NCI-H2227 (cell line): ENCODE measurements around the gene TUB.

ENCODE experiments used
- DNase-seq: peaks from one replicate; lab custom pipeline; 2025; ENCODE audit not compliant: unreplicated experiment; lab: John Stamatoyannopoulos, UW

Gene TUB

DNA sequence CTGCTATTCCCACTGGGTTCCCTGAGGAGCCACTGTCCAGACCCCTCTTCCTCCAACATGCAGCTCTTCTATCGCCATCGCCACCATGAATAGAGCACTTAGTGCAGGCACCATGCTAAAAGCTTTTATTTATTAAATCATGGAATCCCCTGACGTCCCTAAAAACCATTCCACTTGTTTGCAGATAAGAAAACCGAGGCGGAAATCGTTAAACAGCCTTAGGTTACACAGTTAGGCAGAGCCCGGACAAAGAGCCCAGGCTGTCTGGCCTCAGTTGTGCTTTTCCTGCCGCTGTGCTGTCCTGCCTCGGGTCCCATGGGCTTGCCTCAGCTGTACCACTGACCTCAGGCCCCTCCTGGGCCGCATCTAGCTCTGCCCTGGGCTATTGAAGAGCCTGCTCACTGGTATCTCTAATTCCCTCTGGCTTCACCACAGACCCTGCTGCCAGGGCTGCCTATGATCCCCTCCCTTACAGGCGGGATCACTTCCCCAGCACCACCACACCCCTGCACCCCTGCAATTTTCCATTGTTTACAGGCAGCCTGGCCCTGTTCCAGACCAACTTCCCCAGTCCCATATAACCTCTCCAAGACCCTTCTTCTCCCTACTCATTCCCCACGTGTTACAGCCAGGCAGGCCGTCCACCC lies 13.0 kb upstream of the TUB start:
- DNase-seq = no peak

DNA sequence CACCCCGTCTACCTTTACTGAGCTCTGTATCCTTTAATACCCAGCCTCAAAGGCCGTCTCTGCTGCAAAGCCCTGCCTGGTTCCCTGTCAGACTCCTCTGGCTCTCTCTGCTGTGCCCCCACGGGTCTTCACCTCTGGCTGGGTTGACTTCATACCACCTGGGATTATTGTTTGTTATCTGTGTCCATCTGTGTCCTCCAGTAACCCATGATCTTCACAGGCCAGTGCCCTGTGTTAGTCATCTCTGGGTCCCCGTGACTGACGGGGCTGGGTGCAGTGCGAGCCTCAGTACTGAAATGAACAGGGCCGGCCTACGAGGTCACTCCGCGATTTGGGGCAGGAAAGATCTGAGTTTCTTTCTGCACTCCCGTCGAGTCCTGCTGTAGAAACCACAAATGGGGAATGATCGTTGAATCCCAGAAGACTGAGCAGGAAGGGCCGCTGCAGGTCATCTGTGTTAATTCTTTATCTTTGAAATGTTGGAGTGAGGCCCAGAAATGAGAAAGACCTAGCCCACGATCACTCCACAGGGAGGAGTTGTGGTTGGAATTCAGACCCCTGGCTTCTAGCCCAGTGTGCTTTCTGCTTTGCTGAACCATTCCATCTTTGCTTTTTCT lies 12.3 kb upstream of the TUB start:
- DNase-seq = peak; percentile 32

DNA sequence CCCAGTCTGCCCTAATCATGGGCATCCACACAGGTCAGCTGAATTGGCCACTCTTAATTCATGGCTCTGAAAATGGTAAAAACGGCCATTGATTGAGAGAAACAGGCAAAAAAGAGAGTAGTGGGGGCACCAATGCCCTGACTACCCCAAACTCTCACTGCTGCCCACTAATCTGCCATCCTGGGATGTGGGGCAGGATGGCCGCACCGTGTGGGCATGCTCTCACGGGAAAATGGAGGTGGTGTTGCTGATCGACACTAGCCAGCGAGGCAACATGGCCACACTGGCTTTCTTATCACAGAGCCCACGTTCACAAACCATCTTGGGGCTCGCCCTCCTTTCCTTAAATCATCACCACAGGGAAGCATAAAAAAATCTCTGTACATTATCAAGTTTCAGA lies 11.2 kb upstream of the TUB start:
- DNase-seq = no peak

DNA sequence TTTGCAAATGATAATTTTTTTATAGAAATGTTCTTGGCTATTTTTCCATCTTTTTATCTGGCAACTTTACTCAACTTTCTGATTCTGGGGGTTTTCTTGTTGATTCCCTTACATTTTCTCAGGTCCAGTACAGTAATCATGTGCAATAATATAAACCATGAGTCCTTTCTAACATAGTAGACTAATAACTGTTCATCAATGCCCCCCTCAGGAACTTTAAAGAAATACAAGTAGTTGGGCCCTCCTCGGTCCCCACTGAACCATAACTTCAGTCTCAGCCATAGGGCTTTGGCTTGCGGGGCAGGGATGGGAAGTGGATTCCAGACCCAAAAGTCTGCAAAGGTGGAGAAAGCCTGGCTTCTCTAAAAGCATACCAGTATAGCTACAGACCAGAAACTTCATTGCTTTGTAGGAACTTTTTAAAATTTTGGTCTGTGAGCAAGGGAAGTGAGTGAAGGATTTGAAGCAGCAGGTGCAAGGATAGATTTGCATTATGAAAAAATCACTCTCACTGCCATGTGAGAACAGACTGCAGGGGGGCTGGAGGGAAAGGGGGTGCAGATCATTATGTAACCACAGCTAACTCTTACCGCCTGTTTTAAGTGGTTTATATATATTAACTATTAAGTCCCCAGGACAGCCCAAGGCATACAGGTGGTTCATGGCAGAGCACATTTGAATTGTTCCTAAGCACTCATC lies 10.4 kb upstream of the TUB start:
- DNase-seq = peak; percentile 49

DNA sequence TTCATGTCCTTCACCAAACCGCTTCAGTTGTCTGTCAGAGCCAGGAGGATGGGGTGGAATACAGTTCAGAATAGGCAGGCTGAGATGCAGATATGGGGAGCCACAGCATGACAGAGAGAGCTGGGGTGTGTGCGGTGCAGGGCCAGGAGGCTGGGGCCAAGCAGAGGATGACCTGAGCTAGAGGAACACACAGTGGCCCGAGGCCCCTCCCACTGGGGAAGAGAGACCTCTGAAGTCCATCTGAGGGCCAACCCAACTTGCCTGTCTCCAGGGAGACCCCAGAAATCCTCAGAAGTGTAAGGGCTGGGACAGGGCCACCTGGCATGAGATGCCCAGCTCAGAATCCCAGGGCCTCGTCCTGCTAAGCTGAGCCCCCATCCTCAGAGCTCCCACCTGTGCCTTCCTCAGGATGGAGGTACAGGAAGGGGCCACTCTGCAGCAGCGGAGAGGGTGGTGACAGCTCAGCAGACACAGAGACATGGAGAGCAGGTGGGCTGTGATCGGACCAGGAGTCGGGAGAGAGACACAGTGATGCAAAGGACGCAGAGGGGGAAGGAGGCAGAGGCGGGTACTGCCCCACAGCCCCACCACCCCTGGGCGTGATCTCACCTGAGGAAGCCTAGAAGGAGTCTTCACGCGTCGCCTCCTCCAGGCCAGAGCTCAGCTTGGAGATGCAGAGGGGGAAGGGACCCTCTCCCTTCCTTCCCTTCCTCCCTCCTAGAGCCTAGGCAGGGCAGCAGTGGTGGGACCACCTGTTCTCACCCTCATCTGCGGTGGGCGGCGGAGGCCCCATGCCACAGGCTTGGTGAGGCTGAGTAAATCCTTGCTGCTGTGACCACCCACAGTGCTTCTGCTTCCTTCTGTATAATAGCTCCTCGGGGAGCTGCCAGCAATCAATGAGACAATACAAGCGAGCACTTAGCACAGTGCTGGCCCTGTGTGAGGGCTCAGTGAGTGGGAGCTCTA lies 9.1 kb upstream of the TUB start:
- DNase-seq = no peak

DNA sequence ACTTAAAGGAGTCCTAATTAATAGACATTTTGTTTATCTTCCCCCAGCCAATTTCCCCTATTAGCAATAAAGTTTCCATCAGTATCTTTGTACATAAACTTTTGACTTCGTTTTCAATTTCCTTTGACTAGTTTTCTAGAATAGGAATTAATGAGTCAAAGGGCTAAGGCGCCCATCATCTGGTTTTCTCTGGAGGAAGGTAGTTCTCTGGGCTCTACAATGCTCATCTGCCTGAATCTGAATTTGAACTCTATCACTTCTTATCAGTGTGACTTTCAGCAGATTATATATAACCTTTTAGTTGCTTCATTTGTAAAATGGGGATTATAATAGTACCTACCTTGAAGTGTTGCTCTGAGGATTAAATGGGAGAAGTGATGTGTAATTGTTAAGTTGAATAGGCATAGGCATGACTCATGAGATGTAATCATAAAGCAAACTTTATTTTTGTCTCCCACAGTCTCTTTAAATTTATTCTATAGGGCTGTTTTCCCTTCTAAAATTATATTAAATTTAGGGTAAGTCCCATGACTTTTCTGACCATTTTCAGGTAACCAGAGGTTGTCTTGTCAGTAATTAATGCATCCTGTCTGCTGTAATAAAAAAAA lies 5.8 kb upstream of the TUB start:
- DNase-seq = no peak

DNA sequence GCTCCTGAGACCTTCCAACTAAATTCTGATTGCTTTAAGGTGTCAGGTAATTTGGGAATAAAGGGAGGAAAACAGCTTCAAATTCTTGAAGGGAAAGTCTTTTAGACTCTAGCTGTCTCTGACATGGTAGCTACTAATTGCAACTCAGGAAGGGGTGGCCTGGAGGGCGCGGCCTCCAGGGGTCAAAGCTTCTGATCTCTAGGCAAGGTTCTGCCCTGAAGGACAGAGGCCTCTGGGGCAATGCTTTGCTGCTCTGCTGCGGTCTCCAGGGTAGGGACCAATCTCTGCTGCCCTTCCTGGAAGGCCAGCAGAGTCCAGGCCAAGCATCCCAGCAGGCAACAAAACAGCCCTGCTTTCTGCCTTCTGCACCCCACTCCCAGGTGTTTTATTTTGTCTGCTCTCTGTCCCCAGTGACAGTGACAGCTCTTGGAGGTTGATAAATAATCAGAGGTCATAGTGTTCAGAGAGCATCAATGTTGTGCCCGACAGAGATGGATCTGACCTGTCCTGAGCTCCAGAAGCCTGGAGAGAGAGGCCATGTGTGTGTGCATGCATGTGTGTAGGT lies 1.8 kb upstream of the TUB start:
- DNase-seq = no peak

DNA sequence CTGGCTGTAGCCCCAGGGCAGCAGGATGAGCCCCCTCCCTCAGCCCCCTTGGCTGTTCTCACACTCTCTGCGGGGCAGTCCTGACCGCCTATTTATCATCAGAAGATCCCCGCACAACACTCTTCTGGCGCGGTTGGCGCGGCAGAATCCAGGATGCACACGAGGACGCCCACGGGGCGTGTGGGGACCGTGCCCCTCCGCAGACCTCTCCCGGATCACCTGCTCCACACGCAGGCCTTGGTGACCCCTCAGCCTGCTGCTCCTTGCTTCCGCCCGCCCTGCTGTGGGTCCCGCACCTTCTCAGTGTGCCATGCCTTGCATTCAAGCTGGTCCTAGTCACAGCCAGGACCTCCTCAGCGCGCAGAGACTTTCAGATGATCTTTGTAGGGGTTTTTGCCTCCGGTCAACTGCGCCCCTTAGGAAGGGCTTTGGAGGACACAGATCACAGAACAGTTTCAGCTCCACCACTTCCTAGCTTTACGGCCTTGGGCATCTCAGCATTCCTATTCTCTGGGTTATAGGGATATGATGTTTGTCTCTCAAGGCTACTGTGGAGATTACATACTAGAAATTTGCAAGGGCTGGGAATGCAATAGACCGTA lies 841 bp upstream of the TUB start:
- DNase-seq = peak; percentile 43

DNA sequence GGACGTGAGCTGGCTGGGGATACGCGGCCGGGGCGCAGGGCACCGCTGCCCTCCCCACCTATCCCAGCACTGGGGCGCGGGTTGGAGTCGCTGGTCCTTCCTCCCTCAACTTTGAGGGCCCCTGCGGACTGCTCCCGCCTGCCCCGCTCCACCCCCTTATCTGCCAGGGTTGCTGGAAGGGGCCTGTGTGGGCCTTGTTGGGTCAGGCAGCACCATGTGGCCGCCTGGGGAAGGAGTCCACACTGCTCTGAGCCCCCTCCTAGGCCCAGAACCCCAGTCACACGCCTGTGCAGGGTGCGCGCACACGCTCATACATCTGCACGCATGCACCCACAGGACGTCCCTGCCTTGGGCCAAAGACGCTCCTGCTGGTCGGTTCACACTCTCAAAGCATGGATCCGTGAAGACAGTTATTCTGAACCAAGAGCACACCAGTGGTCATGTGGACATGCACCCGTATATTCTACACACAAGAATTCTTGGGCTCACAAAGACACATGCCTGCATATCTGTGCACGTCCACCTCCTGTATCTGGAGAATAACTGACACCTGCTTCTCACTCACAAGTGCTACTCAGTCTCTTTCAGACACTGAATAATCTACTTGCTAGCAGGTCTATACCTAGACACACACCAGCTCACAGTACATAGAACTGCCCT lies 710 bp downstream of the TUB start:
- DNase-seq = peak; percentile 45

DNA sequence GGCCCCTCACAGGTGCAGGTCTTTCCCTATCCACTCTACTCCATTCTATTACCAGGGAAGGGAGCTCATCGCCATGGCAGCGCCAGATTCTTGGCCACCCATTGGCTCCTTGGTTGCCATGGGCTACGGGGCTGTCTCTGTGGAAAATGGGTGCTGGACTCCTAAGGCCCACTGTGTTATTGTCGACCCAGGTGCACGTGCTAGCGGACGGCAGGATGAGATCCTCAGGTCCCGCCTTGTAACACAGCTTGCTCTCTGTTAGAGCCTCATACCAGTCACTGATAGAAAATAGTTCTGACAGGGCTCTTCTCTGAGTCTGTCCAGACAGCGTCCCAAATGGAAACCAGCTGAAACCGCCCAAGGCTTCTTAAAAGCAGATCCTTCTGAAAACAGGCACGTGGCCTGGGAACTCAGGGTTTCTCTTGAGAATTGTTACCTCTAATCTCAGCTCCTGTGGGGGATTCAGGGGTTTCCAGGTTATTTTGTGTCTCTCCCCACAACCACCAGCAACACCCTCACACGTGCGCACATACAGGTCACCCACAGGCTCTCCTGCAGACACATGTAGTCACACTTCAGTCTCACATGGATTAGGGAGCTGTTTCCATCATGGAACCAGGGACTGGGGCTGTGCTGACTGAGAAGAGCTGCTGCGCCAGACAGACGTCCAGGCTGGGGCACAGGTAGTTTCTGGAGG lies 1.5 kb downstream of the TUB start:
- DNase-seq = peak; percentile 79

DNA sequence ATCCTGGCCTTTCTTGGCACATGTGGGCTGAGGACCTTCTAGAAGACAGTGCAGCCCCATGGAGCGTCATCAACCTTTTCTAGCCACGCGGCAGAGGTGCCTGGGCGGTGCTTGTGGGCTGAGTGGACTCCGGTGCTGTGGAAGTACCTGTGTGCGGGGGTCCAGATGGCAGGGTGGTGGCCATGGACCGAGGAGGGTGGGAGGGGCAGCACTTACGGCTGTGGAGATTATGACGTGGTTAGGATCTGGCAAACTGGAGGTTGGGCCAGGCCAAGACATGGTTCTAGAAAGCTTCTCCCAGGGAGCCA lies 2.0 kb downstream of the TUB start:
- no peak for DNase-seq

DNA sequence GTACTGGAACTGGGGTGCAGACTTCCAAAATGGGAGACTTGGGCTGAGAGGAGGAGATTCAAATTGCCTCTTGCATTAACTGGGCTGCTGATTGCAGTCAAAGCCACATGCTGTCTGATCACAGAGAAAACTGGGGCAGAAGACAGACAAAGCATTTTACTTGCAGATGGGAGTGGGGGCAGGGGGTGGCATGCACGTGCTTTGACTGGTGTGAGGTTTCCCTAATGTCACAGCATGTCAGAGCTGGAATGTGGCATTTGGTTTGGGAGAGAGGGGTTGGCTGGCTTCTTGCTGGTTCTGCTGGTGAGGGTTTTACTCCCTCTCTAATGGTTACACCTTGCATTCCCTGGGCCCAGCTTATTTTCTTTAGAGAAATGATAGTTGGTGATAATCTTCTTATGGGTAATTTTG lies 2.9 kb downstream of the TUB start:
- no peak for DNase-seq

DNA sequence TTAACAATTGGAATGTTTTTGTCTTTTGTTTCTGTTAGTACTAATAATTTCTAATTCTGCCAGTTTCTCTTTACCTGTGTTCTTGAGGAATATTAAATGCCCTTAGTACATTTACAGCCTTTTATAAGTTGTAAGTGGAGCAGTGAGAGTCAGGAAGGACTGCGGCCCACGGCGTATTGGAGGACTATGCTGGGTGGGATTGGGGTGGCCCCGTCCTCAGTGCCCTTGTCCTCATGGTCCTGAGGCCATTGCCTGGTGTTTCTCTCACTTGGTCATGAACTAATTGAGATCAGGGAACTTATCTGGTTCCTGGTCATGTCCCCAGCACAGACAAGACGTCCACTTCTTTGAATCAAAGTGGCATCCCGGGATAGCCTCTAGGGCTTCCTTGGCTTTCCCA lies 3.3 kb downstream of the TUB start:
- no peak for DNase-seq

DNA sequence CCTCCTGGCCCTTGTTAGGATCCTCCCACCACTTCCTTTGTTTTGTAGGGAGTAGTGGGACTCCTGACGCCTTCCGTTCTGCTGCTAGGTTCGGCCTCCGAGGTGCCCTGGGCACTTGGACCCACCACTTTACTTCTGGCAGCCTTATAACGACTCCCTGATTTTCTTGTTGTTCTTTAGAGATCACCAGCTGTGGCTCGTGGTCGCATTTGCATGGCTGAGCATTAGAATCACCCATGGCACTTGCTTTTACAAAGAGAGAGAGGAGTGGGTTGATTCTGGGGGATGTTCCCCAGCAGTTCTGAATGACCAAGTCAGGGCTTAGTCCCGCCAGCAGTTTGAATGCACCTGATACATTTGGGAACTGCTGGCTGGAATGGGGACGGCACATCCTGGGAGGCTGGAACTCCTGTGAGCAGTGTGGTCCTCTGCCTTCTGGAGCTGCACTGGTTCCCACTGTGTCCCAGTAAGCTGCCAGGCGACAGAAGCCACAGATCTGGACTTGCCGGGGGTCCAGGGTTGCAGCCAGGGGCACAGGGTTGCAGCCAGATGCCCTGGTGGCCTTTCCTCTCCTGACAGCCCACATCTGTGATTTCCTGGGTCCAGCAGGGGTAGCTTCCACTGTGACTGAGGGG lies 4.1 kb downstream of the TUB start:
- DNase-seq = no peak

DNA sequence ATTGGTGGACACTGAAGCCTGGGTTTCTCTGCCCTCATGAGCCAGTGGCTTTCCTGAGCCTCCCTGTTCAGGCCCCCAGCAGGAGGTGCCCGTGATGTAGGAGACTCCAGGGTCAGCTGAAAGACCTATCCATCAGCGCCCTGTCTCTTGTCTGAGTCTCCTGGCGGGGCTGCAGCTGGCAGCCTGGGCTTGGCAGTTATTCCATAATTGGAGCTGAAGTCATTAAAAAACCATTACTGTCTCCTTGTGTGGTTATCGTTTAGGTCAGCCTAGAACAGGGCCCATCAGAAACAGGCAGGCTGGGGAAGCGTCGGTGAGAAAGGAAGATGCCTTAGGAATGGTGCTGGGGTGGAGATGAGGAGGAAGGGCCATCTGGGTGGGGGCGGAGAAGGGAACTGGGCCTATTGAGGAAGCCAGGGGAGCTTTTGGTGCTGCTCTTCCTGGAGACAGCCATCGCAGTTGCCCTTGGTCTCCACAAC lies 5.0 kb downstream of the TUB start:
- DNase-seq = peak; percentile 86

DNA sequence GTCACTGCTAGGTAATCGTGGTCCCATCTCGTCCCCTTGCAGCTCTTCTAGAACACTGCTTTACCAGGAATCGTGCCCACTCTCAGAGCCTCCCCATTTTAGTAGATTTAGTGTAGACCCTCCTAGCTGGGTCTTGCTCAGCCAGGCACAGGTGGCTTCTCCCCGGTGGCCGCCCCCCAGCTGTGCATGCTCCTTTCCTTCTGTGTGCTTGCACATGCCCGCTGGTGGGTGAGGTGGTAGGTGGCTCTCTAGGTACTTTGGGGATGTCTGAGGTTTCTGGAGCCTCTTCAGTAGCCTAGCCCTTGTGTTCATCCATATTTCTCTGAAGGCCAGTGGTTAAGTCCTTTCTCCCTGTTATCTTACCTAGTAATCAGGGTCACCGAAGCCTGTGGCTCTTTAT lies 5.6 kb downstream of the TUB start:
- DNase-seq = no peak

DNA sequence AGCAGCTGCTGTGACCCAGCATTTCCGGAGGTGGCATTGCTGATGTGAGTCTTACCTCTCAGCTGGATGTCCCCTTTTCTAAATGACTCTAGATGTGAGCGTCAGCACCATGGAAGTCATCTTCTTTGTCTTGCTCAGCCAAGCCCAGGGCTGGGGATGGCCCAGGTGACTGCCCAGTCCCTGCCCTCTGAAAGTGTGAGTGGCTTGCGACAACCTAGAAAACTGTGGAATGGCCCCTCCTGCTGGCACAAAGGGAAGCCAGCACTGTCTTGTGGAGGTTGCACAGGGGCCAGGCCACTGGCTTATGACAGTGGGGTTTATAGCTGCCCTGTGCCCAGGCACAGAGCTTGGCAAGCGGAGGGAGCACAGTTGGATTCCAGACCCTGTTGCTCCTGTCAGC lies 6.2 kb downstream of the TUB start:
- DNase-seq = peak; percentile 9

DNA sequence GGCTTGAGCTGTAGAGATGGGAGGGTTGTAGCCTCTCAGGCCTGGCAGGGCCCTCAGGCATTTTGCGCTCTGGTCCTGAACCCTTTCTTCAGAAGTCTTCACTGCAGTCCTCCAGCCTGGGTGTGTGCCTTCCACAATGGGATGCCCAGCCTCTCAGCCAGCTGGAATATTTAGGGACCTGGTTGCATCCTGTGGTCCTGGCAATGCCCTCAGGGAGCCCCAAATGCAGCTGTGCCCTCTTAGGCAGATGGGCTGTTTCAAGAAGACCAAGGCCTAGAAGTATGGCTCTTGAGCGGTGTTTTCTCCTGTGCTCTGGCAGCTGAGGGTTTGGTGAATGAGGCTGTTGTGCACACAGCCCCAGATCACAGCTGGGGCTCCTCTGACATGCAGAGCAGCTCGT lies 6.7 kb downstream of the TUB start:
- DNase-seq = no peak
